Measurements from ENCODE around the gene DUSP15. TPM values are rescaled to one million over a fixed set of nuclear protein-coding genes. Genes with fewer than 3 reads are reported as not detected.

The DUSP15 gene
- total RNA-seq, 1 donor from 2014 or later = 0.45 TPM

DNA sequence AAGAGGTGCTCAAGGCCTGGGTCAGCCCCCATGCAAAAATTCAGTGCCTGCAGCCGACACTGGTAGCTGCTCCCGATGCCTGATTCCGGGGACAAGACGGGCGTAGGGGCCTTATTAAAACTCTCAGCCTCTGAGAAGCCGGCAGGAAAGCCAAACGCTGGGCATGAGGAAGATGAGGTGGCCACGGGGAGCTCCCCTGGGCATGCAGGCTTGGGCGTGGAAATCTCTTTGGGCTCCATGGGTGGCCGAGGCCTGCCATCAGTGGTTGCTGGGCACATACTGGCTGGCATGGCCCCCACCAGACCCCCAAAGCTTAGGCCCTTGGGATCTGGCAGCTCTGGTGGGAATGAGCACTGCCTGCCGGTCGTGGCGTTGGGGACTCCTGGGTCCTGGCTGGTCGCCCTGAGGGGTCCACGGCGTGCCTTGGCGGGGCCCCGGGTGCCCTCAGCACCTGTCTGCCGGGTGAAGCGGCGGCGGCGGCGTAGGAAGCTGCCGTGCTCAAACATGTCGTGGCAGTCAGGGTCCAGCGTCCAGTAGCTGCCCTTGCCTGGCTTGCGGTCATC, 25.5 kb downstream of the DUSP15 start:
- no peak for DNase-seq (ENCODE audit: low spot score)
- Mint-ChIP-seq H3K27ac (no peak overlapping the region), H3K4me3 (no peak overlapping the region), H3K9me3 (no peaks in the 10 kb centered on the region), H3K27me3 (ENCODE audit: insufficient read depth, low read depth) (peaks cover 9% of the 10 kb centered on the region), H3K4me1 (peaks cover 24% of the 10 kb centered on the region), H3K36me3 (no peaks in the 10 kb centered on the region)
- Histone ChIP-seq H3K4me2 (no peak overlapping the region), H3K27me3 (peaks cover 26% of the 10 kb centered on the region), H3K27ac (no peak overlapping the region), H2AFZ (replicated peaks) (no peak overlapping the region), H3F3A (ENCODE audit: low read depth) (peaks cover 6% of the 10 kb centered on the region), H3K9me3 (ENCODE audit: low read depth) (no peaks in the 10 kb centered on the region), H3K79me2 (ENCODE audit: low read depth) (no peaks in the 10 kb centered on the region), H4K20me1 (ENCODE audit: low read depth) (no peaks in the 10 kb centered on the region), H3K36me3 (no peaks in the 10 kb centered on the region), H3K9ac (no peak overlapping the region), H3K4me1 (peaks cover 43% of the 10 kb centered on the region), H3K4me3 (no peak overlapping the region)
- TF ChIP-seq EZH2phosphoT487 (IDR thresholded peaks at IDR 0.05) = no peak
- TF ChIP-seq, protein P1, sequence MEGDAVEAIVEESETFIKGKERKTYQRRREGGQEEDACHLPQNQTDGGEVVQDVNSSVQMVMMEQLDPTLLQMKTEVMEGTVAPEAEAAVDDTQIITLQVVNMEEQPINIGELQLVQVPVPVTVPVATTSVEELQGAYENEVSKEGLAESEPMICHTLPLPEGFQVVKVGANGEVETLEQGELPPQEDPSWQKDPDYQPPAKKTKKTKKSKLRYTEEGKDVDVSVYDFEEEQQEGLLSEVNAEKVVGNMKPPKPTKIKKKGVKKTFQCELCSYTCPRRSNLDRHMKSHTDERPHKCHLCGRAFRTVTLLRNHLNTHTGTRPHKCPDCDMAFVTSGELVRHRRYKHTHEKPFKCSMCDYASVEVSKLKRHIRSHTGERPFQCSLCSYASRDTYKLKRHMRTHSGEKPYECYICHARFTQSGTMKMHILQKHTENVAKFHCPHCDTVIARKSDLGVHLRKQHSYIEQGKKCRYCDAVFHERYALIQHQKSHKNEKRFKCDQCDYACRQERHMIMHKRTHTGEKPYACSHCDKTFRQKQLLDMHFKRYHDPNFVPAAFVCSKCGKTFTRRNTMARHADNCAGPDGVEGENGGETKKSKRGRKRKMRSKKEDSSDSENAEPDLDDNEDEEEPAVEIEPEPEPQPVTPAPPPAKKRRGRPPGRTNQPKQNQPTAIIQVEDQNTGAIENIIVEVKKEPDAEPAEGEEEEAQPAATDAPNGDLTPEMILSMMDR (IDR thresholded peaks at IDR 0.05) = no peak
- TF ChIP-seq EZH2 (IDR thresholded peaks at IDR 0.05) = no peak

DNA sequence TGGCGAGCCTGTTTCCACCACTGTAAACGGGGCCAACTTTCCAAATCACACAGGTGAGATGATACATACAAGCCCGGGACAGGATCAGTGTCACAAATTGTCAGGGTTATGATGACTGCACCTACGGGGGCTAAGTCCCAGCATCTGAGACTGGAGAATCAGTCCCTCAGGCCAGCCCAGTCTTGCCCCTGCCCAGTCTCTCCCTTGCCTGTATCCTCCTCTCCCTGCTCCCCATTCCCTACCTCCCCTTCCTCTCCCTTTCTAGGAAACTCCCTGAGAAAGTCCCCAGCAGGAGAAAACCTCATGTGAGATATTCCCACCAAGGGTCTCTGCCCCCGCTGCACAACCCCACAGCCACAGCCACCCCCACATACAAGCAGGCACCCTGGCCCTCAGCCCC, 26.4 kb downstream of the DUSP15 start:
- Histone ChIP-seq H2AFZ (replicated peaks) (no peak overlapping the region), H4K20me1 (ENCODE audit: low read depth) (no peaks in the 10 kb centered on the region), H3K4me1 (peaks cover 43% of the 10 kb centered on the region), H3K36me3 (no peaks in the 10 kb centered on the region), H3K27ac (no peak overlapping the region), H3K4me3 (no peak overlapping the region), H3K79me2 (ENCODE audit: low read depth) (no peaks in the 10 kb centered on the region), H3K9ac (no peak overlapping the region), H3K4me2 (no peak overlapping the region), H3K27me3 (peaks cover 17% of the 10 kb centered on the region), H3F3A (ENCODE audit: low read depth) (peaks cover 6% of the 10 kb centered on the region), H3K9me3 (ENCODE audit: low read depth) (no peaks in the 10 kb centered on the region)
- no peak overlapping the region for H3K4me3 Mint-ChIP-seq
- H3K9me3 Mint-ChIP-seq = no peaks in the 10 kb centered on the region
- TF ChIP-seq EZH2 (IDR thresholded peaks at IDR 0.05) (no peak), EZH2phosphoT487 (IDR thresholded peaks at IDR 0.05) (no peak)
- TF ChIP-seq, protein P1 (IDR thresholded peaks at IDR 0.05) = no peak
- H3K4me1 Mint-ChIP-seq = peaks cover 24% of the 10 kb centered on the region
- H3K27ac Mint-ChIP-seq = peak overlapping the region; percentile 33
- peaks cover 9% of the 10 kb centered on the region for H3K27me3 Mint-ChIP-seq (ENCODE audit: insufficient read depth, low read depth)
- DNase-seq (ENCODE audit: low spot score) = no peak
- H3K36me3 Mint-ChIP-seq = no peaks in the 10 kb centered on the region

DNA sequence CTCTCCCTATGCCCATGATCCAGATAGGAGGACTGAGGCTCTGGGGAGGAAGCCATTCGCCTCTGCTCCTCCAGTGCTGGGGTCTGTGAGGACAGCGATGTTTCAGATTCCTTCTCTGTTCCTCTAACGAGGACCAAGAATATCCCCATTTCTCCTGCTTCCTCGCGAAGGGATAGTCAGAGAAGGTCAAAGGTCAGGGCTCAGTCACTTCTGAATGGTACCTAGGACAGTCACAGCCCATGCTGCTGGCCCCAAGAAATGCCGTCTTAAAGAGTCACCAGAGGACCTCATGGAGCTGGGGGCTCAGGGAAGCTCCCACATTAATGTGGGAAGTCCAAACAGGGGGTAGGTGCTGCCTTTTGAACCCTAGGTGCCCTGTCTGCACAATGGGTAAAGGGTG, 27.0 kb downstream of the DUSP15 start:
- peaks cover 9% of the 10 kb centered on the region for H3K27me3 Mint-ChIP-seq (ENCODE audit: insufficient read depth, low read depth)
- TF ChIP-seq EZH2phosphoT487 (IDR thresholded peaks at IDR 0.05) = no peak
- TF ChIP-seq, protein P1 (IDR thresholded peaks at IDR 0.05) = no peak
- no peak for TF ChIP-seq EZH2 (IDR thresholded peaks at IDR 0.05)
- Histone ChIP-seq H3K36me3 (no peaks in the 10 kb centered on the region), H3K27me3 (peaks cover 11% of the 10 kb centered on the region), H3K4me3 (no peak overlapping the region), H3K4me1 (peaks cover 43% of the 10 kb centered on the region), H3K4me2 (peak overlapping the region; percentile 39), H3K9me3 (ENCODE audit: low read depth) (no peaks in the 10 kb centered on the region), H3F3A (ENCODE audit: low read depth) (peaks cover 6% of the 10 kb centered on the region), H3K79me2 (ENCODE audit: low read depth) (no peaks in the 10 kb centered on the region), H3K9ac (no peak overlapping the region), H3K27ac (no peak overlapping the region), H4K20me1 (ENCODE audit: low read depth) (no peaks in the 10 kb centered on the region), H2AFZ (replicated peaks) (no peak overlapping the region)
- H3K36me3 Mint-ChIP-seq = no peaks in the 10 kb centered on the region
- peak overlapping the region; percentile 91 for H3K27ac Mint-ChIP-seq
- no peak for DNase-seq (ENCODE audit: low spot score)
- H3K4me3 Mint-ChIP-seq = no peak overlapping the region
- no peaks in the 10 kb centered on the region for H3K9me3 Mint-ChIP-seq
- H3K4me1 Mint-ChIP-seq = peaks cover 24% of the 10 kb centered on the region

Measured in neural progenitor cell (in vitro differentiated cells).